RWPE2 (cell line): ENCODE measurements around the gene CACNA2D3.
A peak's percentile ranks its signal among the peaks of the same experiment; 100 is the strongest.

Experiments used
- ATAC-seq: fragments of 200-7000 bp; cut with Tn5 transposase; 3 replicates; pipeline ENCODE4 v1.9.1; 2021; ENCODE audit warnings: low read depth
- DNase-seq: peaks from one replicate; pipeline ENCODE4 v3.0.0-alpha.2; 2020; ENCODE audit warnings: low spot score
- H3K27ac ChIP-seq: fragments of 450-650 bp; 2 replicates; pipeline ENCODE4 v1.5.1; 2017; ENCODE audit warnings: mild to moderate bottlenecking; ENCODE audit not compliant: poor library complexity, severe bottlenecking
- H3K27me3 ChIP-seq: fragments of 250-450 bp; sonication (Bioruptor Pico); 2 replicates; pipeline ENCODE4 v1.5.1; 2021; ENCODE audit warnings: mild to moderate bottlenecking, moderate library complexity; ENCODE audit not compliant: insufficient read depth, poor library complexity, severe bottlenecking
- H3K36me3 ChIP-seq: fragments of 250-450 bp; sonication (Bioruptor Pico); 2 replicates; pipeline ENCODE4 v1.5.1; 2020; ENCODE audit warnings: low read depth, mild to moderate bottlenecking, moderate library complexity
- H3K4me1 ChIP-seq: fragments of 250-450 bp; sonication (Bioruptor Pico); 2 replicates; pipeline ENCODE4 v1.5.1; 2021; ENCODE audit warnings: mild to moderate bottlenecking, moderate library complexity; ENCODE audit not compliant: insufficient read depth, poor library complexity, severe bottlenecking
- H3K4me3 ChIP-seq: fragments of 250-450 bp; sonication (Bioruptor Pico); 2 replicates; pipeline ENCODE4 v1.5.1; 2021; ENCODE audit warnings: mild to moderate bottlenecking, moderate library complexity; ENCODE audit not compliant: severe bottlenecking
- H3K9me3 ChIP-seq: fragments of 250-450 bp; sonication (Bioruptor Pico); 2 replicates; pipeline ENCODE4 v1.5.1; 2021; ENCODE audit warnings: mild to moderate bottlenecking, moderate library complexity; ENCODE audit not compliant: severe bottlenecking
- TF ChIP-seq, protein P1 (sequence below): fragments of 450-650 bp; IDR thresholded peaks from one replicate; pipeline ENCODE4 v1.5.1; 2017; ENCODE audit warnings: mild to moderate bottlenecking, moderate library complexity; ENCODE audit not compliant: poor library complexity, severe bottlenecking

CACNA2D3 gene

GRCh38 chr3:54180921-54181320, 58.6 kb downstream of the CACNA2D3 start:
- Histone ChIP-seq H3K9me3 (no peaks in the 10 kb centered on the region), H3K4me3 (no peak overlapping the region), H3K27me3 (no peaks in the 10 kb centered on the region), H3K27ac (no peak overlapping the region), H3K36me3 (no peaks in the 10 kb centered on the region), H3K4me1 (no peaks in the 10 kb centered on the region)
- no peak for DNase-seq
- TF ChIP-seq, protein P1, sequence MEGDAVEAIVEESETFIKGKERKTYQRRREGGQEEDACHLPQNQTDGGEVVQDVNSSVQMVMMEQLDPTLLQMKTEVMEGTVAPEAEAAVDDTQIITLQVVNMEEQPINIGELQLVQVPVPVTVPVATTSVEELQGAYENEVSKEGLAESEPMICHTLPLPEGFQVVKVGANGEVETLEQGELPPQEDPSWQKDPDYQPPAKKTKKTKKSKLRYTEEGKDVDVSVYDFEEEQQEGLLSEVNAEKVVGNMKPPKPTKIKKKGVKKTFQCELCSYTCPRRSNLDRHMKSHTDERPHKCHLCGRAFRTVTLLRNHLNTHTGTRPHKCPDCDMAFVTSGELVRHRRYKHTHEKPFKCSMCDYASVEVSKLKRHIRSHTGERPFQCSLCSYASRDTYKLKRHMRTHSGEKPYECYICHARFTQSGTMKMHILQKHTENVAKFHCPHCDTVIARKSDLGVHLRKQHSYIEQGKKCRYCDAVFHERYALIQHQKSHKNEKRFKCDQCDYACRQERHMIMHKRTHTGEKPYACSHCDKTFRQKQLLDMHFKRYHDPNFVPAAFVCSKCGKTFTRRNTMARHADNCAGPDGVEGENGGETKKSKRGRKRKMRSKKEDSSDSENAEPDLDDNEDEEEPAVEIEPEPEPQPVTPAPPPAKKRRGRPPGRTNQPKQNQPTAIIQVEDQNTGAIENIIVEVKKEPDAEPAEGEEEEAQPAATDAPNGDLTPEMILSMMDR: no peak
- no peak for ATAC-seq

DNA sequence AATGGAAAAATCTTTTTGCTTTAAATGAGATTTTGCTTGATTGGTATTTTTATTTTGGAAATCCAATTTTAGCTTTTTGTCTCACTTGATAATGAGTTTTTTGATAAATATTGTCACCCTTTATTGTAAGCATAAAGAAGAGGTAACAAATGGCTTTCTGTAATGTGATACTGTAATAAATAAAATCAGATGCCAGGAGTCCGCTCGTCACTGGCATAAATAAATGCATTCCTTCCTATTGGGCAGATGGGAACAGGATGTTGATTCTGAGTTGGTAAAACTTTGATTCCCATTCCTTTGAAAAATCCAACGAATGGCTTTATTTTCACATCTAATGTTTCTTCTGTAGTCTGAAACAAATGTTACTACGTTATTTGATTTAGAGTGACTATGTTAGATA, 59.9 kb downstream of the CACNA2D3 start:
- no peak for DNase-seq
- ATAC-seq: no peak
- H3K4me1 ChIP-seq: no peaks in the 10 kb centered on the region
- H3K27ac ChIP-seq: no peak overlapping the region
- TF ChIP-seq, protein P1: no peak
- no peaks in the 10 kb centered on the region for H3K27me3 ChIP-seq
- no peak overlapping the region for H3K4me3 ChIP-seq
- no peaks in the 10 kb centered on the region for H3K9me3 ChIP-seq
- no peaks in the 10 kb centered on the region for H3K36me3 ChIP-seq

GRCh38 chr3:54185740-54186139, 63.4 kb downstream of the CACNA2D3 start:
- Histone ChIP-seq H3K27ac (no peak overlapping the region), H3K27me3 (no peaks in the 10 kb centered on the region), H3K4me1 (no peaks in the 10 kb centered on the region), H3K4me3 (no peak overlapping the region), H3K9me3 (no peaks in the 10 kb centered on the region), H3K36me3 (no peaks in the 10 kb centered on the region)
- DNase-seq (no peak), ATAC-seq (no peak)
- TF ChIP-seq, protein P1: no peak

DNA sequence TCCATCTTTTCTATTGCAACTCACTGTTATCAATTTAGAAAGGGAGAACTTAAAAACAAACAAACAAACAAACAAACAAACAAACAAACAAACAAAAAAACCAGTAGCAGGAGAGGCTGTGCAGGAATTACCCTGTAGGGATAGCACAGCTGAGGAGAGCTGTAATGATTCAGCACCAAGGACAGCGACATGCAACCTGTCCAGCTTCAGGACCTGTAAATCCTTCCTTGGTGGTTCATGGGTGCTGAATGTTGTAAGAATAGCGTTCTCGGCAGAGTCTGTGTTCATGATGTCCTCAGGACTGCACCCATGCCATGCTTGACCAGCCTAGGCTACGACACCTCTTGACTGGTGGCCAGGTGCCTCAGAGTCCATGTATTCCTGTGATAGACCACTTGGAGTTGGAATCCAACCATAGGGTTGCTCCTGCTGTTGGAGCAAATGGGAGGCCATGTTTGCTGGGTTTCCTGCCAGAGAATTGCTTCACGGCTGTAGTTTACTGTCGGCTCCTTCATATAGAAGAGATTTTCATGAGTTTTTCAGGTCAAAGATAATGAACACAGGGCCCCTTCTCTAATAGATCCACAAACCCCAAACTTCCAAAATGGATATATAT, 65.9 kb downstream of the CACNA2D3 start:
- Histone ChIP-seq H3K9me3 (no peaks in the 10 kb centered on the region), H3K27me3 (no peaks in the 10 kb centered on the region), H3K36me3 (no peaks in the 10 kb centered on the region), H3K27ac (no peak overlapping the region), H3K4me3 (no peak overlapping the region), H3K4me1 (no peaks in the 10 kb centered on the region)
- ATAC-seq (peak; percentile 82), DNase-seq (no peak)
- TF ChIP-seq, protein P1: no peak

- TF ChIP-seq, protein P1: no peak
- H3K27ac ChIP-seq: no peak overlapping the region
- no peak overlapping the region for H3K4me3 ChIP-seq
- H3K27me3 ChIP-seq: no peaks in the 10 kb centered on the region
- no peaks in the 10 kb centered on the region for H3K4me1 ChIP-seq
- H3K9me3 ChIP-seq: no peaks in the 10 kb centered on the region
- H3K36me3 ChIP-seq: no peaks in the 10 kb centered on the region
- DNase-seq (no peak), ATAC-seq (no peak)
These were observed 68.9 kb downstream of the CACNA2D3 start for GRCh38 chr3:54191220-54191619.
